HG03108 (cell line): ENCODE data around the gene PCNT.

ENCODE experiments used
- ATAC-seq: cut with Tn5 transposase; IDR thresholded peaks from one replicate; pipeline ENCODE4 v1.9.1; 2021; ENCODE audit warnings: moderate library complexity; ENCODE audit not compliant: unreplicated experiment

Gene PCNT

GRCh38 chr21:46379691-46380090, 55.7 kb downstream of the PCNT start:
- no peak for ATAC-seq

- no peak for ATAC-seq
Measured at GRCh38 chr21:46381541-46381940, 57.6 kb downstream of the PCNT start.

GRCh38 chr21:46384556-46384955, 60.6 kb downstream of the PCNT start:
- no peak for ATAC-seq

- no peak for ATAC-seq
Measured at GRCh38 chr21:46385846-46386733, 62.1 kb downstream of the PCNT start.

- no peak for ATAC-seq
Measured at GRCh38 chr21:46386734-46387088, 62.8 kb downstream of the PCNT start.

GRCh38 chr21:46388206-46388880, 64.4 kb downstream of the PCNT start:
- no peak for ATAC-seq

- ATAC-seq: no peak
Measured at GRCh38 chr21:46388896-46389295, 64.9 kb downstream of the PCNT start.

- ATAC-seq: no peak
Measured at GRCh38 chr21:46390603-46391545, 66.9 kb downstream of the PCNT start.

- ATAC-seq: no peak
Measured at GRCh38 chr21:46391773-46392172, 67.8 kb downstream of the PCNT start.

GRCh38 chr21:46392921-46393320, 69.0 kb downstream of the PCNT start:
- ATAC-seq: no peak

- no peak for ATAC-seq
Measured at GRCh38 chr21:46393451-46393940, 69.5 kb downstream of the PCNT start.

GRCh38 chr21:46393941-46394594, 70.1 kb downstream of the PCNT start:
- no peak for ATAC-seq

- ATAC-seq: no peak
Measured at GRCh38 chr21:46394595-46395104, 70.7 kb downstream of the PCNT start.

GRCh38 chr21:46397211-46397905, 73.4 kb downstream of the PCNT start:
- ATAC-seq: no peak

GRCh38 chr21:46397993-46398392, 74.0 kb downstream of the PCNT start:
- ATAC-seq: no peak

GRCh38 chr21:46399129-46399528, 75.2 kb downstream of the PCNT start:
- ATAC-seq: no peak

GRCh38 chr21:46399686-46400085, 75.7 kb downstream of the PCNT start:
- ATAC-seq: no peak

GRCh38 chr21:46401186-46401910, 77.4 kb downstream of the PCNT start:
- ATAC-seq: no peak

GRCh38 chr21:46402421-46402820, 78.5 kb downstream of the PCNT start:
- ATAC-seq: no peak
